ENCODE data around the gene CABLES2.
A peak's percentile ranks its signal among the peaks of the same experiment; 100 is the strongest.
"Not testable (repeated sequence)": the region's sequence is repeated elsewhere in the genome, so short reads cannot be mapped to it uniquely, and the experiment has no call there.

CABLES2 gene

DNA sequence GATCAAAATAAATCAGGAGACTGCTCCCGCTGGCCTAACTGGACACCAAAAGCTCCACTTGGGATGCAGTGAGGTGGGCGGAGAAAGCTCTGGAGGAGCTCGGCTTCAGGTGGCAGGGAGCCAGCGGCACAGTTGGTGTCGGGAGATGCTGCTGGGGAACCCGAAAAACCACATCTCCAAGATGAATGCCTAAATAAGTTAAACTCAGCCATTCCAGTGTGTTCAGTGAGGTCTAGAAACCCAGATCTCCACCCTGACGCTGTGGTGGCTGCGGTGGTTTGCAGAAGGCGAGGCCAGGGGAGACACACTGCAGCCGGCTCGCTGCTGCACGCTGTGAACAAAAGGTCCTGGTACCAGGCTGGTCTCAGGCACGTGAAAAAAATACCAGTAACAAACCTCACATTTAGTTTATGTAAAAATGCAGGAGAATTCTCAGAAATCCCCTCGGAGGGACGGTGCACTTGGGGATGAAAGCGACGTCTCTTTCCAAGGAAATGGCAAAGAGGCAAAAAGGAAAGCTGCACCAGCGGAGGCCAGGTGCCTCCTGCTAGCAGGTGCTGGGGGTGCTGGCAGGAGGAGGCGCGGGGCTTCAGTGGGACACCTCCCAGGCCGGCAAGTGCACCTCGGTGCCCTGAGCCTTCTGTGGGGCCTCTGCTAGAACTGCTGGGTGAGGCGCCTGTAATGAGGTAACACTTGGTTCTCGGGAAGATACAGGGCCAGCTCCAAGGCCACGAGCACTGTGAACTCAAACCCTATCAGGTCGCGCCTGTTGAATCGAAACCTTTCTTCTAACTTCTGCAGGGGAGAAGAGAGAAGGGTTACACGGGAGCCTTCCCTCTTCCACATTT lies 16.5 kb downstream of the CABLES2 start:
- no peak for DNase-seq (ENCODE audit: low read depth)

DNA sequence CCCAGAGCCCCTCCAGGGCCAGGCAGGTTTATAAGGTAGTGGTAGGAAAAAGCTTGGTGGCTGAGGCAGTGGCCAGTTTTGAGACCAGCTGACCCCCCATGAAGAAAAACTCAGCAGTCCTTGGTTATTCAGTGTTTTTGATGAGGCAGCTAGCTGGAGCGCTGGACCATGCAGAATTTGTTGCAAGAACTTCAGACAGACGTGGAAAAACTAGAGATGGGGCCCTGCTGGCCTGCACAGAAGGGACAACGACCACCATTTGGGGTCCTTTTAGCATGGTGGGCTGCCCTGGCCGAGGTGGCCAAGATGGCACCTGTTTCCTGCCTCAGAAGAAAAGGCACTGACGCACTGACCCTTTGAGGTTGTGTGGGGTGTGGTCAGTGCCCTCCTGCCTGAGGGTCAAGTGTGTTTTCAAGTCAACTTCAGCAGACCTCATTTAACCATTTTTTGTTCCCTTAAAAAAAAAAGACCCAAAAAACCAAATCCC lies 17.4 kb downstream of the CABLES2 start:
- no peak for DNase-seq (ENCODE audit: low read depth)

DNA sequence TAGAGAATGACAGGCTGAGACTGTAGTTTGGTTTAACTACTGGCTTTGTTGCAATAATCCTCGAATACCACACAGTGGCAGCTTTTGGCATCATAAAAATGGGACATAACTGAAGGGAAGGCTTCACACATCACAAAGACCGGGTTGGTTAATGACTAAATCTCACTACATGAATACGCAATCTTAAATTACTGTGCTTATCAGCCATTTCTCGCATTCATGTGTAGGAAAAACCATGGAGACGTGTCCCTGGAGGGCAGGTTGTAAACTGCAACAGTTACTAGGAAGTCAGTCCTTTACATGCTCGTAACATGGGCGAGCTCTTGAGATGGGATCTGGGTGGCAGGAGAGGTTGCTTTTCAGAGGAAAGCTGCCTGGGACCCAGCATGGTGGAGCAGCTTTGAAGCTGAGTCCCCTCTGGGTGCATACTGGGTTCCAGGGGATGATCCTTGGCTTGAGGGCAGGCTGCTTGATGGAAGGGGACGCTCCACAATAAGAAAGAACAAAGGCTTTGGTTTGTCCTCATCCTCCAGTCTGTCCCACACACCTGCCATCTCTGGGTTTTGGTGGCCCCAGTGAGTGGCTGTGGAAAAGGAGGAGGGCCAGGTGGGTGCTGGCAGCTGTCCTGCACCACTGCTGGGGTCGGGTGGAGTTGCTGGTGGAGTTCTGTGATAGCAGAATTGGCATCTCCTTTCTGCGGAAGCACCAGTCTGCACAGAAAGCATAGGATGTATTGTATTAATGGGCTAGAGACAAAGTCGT lies 18.1 kb downstream of the CABLES2 start:
- DNase-seq (ENCODE audit: low read depth) = no peak

DNA sequence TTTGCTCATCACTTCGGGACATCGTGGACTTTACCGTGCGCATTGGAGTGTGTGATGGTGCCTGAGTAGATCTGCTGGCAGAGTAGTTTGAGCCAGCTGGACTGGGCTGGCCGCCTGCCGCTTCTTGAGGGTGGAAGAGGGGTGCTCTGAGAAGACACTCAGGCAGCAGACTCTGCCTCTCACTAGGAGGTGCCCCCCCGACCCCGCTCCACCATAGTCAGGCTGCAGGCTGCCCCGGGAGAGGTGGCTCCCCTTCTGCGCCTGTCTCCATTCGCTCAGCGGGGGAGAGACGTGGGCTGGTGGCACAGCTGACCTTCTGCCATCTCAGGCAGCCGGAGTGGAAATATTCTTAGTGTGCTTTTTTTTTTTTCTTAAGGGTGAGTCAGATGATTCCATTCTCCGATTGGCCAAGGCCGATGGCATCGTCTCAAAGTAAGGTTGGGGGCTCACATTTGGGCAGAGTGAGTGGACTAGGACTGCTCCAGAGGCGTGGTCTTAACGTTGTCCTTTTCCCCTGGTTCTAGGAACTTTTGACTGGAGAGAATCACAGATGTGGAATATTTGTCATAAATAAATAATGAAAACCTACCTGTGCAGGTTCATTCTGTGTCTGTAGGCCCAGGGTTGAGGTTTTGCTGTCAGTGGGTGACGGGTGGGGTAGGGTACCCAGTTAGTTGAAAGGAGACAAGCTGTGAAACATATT lies 19.0 kb downstream of the CABLES2 start:
- DNase-seq (ENCODE audit: low read depth) = no peak

DNA sequence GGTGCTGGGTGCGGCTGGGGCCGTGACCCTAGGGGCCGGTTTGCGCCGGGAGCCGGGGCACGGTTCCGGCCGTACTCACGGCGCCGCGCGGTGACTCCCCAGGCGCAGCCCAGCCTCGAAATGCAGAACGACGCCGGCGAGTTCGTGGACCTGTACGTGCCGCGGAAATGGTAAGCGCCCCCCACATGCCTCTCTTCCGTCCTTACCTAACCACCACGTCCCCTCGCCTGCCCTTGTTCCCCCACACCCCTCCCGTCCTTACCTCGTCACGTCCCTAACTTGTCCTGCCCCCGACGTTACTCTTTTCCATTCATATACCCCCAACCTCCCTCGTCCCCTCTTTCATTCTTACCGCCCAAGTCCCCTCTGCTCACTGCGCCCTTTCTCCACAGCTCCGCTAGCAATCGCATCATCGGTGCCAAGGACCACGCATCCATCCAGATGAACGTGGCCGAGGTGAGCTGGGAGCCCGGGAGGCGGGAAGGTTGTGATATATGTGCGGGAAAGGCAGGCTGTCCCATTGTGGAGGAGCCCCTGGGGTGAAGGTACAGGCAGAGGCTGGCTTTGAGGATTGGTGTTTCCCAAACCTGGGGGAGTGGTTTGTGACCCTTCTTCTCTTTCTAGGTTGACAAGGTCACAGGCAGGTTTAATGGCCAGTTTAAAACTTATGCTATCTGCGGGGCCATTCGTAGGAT lies 19.7 kb downstream of the CABLES2 start:
- no peak for DNase-seq (ENCODE audit: low read depth)

DNA sequence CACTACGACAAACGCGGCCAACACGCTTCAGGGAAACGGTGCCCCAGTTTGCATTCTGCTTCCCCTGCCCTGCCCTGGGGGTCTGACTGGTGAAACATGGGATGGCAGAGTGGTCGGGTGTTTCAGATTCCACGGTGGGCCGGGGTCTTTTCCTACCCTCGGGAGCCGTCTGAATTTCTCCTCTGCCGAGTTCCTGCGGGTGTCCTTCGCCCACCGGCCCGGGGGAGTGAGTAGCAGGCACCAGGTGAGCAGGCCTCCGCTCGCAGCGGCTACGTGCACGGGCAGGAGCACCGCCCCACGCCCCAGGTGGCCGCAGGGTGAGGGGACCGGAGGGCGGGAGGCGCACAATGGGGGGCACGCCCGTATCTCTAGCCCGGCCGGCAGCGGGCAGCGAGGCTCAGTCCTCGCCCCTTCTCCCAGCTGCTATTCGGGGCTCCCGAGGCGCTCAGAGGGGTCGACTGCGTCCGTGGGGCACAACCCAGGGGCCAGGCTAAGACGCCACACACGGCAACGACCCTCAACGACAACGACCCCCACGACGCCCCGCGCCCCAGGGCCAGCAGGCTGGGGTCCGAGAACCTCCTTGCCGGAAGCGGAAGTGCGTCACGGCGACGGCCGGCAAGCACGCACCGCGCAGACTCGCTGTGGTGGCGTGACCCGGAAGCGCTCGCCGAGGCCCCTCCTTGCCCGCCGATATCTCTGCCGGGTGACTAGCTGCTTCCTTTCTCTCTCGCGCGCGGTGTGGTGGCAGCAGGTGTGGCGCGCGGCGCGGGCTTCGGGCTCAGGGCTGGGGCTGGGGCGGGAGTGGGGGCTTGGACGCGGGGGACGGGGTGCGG lies 20.5 kb downstream of the CABLES2 start, which contains the start of gene RPS21:
Gene RPS21 (plus strand): TSS at position 721 of the 836 bp plus-strand sequence. CDS start 236 bp downstream, outside the sequence.
- peak; percentile 88 for DNase-seq (ENCODE audit: low read depth)

DNA sequence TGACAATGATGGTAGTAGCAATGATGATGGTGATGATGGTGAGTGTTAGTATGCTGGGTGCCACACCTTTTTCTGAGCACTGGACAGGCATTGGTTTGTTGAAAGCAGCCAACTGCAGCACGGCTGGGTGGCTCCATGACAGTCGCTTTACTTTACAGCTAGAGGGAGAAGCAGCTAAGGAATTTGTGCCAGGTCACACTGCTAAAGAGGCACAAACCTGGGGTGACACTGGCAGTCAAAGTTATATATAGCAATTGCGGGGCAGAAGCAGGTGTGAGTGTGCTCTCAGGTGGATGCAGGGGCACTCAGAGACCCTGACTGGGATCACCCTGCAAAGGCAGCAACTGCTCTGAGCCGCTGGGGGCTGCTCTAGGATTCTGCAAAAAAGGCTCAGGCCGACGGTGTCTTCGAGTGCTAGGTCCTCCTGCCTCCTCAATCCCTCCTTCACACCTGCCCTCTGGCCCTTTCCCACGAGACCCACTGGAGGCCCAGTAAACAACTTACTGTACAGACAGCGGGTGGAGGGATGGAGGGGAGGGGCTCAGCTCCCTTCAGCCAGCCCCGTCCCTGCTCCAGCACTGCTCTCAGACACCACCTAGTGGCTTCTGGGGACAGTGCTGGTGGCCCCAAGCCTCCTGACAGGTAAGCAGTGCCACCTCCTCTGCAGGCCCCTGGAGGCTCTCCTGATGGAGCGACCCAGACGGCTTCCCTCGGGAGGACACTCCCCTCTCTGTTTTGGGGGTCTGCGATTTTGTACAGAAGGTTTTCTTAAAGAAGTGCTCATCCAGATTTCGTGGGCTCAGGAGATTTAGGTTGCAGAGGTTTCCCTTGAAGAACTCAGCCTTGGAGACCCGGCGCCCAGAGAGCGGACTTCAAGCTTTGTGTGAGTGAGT lies 24.5 kb downstream of the CABLES2 start:
- peak; percentile 56 for DNase-seq (ENCODE audit: low read depth)

DNA sequence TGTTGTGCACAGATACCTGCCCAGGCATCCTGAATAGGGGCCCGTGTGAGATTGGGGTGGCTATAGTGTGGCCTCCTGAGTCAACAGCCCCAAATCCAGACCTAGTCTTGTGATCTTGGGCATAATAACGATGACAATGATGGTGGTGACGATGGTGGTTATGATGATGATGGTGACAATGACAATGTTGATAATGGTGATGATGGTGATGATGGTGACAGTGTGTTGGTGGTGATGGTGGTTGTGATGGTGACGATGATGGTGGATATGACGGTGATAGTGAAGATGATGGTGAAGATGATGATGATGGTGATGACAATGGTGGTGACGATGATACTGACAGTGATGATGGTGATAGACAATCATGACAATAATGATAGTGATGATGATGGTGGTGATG lies 25.2 kb downstream of the CABLES2 start:
- DNase-seq (ENCODE audit: low read depth) = no peak

DNA sequence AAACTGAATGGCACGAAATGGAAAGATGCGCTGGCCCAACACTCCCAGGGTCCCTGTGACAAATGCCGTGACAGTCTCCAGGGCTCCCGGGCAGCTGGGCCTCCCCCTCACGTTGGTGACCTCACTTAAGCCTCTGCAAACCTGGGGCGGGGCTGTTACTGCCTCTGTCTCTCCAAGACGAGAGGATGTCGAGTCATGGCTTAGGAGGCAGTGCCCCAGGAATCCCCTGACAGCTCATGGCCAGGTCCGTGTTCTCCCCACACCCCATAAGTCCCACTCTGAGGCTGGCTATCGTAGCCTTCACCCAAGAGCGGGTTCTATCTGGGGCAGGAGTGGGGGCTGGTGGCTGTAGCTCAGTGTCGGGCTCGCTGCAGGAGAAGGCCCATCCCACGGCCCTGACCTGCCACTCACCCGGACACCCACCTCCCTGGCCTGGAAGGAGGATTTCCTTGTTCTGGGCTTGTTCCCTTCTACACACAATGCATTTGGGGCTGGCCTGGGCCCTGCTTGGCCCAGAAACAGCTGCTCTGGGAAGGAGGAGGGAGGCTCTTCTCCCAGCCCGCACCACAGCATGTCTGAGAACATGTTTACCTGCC lies 25.8 kb downstream of the CABLES2 start:
- no peak for DNase-seq (ENCODE audit: low read depth)

DNA sequence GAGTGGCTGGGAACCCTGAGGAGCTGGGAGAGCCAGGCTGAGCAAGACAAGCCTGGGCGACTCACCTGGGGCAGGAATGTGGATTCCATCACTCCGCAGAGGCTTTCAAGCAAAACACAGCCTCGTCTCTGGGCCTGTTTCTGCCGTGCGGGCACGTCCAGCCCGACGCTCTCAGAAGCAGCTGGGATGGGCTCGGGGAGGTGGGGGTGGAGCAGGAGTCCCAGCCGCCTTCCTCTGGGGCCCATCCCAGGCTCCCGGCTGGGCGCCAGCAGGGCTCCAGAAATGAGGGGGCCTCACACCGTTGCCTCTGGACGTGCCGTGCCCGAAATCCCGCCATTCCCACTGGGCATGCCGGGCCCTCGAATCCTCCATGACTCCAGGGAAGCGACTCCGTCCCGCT lies 28.9 kb downstream of the CABLES2 start:
- no peak for DNase-seq (ENCODE audit: low read depth)

DNA sequence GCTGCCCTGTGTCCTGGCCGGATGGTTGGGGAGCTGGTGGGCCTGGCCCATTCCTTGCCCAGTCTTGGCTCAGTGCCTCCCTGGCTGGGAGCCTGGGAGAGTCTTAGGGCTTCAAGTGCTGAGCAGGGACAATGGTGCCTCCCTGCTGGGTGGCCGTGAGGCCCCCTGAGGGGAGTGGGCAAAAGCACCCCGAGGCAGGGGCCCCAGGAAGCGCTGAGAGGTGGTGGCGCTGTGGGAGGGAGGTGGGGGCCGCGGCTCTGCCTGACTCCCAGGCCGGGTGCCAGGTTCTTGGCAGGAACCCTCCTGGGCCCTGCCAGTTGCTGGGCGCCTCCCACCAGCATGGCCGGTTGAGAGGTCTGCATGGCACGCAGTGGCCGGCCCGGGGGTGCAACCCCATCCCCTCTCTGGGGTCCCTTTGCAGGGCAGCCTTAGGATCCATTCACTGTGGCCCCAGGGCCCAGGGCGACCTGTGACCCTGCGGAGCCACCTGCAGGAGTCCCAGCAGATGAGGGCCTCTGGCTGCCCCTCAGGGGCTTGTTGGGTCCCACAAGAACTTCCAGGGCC lies 29.4 kb downstream of the CABLES2 start:
- no peak for DNase-seq (ENCODE audit: low read depth)

DNA sequence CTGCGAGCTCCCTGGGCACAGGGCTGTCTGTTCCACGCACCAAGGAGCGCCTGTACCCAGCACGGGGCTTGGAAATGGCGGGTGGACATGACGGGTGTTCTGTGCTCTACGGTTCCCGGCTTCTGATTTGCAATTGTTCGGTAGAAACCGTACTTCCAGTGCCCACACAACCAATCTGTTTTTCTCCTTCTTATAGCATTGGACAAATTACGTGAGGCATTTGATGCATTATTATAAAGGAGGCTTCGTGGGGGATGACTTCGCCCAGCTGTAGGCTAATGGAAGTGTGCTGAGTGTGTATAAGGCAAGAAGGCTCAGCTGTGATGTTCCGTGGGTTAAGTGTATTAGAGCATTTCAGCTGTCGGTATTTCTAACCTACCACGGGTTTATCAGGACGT lies 30.0 kb downstream of the CABLES2 start:
- no peak for DNase-seq (ENCODE audit: low read depth)

DNA sequence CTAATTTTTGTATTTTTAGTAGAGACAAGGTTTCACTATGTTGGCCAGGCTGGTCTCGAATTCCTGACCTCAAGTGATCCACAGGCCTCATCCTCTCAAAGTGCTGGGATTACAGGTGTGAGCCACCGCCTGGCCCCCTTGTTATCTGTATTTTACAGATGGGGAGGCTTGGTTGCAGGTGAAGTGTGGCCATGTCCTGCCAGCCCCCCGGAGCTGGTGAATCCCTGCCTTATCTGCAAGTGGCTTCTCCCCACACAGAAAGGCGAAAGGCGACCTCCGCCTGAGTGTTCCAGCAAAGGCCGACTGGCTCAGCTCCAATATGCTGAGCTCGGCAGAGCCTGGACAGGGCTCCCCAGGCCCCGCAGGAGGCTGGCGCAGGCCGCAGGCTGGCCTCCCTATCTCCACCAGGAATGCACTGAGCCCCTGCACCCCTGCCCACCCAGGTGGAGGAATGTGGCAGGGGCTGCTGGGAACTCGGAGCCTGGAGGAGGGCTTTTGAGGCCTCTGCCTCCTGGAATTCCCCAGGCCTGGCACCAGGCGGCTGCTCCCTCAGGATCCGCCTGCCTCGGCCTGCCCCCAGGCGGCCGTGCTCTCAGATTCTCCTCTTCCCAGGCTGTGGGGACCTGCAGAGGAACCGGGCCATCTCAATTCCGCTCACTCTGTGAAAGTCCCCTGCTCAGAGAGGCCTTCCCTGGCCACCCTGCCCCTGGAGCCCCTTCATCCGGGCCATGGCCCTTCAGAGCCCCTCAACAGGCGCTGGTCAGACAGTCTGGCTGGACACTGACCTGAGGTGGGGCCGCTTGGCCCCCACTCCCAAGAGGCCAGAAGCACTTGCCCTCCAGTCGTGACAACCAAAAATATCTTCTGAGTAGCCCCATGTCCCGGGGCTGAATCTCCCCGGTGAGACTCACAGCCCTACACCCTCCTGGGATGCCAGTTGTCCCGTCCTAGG lies 30.7 kb downstream of the CABLES2 start:
- no peak for DNase-seq (ENCODE audit: low read depth)

DNA sequence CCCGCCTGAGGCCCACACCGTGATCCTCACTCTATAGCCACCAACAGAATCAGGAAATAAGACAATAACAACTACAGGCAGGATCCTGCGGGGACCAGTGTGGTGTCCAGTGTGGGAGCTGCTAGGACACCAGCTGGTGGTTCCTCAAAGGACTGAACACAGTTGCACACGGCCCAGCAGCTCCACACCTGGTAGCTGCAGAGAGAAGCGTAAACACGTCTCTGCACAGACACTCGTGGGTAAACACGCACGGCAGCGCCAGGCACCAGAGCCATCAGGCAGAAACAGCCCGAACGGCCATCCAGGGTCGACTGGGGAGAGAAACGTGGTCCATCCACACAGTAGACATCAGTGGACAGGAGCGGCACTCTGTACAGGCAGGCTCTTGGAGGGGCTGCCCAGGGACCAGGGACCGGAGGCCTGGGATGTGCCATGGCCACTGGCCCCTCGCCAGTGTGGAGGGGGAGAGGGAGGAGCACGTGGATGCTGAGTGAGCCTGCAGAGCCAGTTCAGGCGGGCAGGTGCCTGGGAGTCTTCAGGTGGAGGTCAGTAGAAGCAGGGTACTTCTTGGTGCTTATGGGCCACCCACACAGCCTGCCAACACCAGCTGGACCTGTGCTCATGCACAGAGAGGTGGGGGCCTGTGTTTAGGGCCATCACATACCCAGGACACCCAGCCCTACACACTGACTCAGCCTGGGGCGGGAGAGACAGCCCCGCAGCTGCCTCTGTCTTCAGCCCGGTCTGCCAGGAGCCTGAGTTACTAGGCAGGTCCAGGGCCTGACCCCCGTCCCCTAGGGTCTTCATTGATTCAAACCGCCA lies 32.5 kb downstream of the CABLES2 start:
- DNase-seq (ENCODE audit: low read depth) = no peak

DNA sequence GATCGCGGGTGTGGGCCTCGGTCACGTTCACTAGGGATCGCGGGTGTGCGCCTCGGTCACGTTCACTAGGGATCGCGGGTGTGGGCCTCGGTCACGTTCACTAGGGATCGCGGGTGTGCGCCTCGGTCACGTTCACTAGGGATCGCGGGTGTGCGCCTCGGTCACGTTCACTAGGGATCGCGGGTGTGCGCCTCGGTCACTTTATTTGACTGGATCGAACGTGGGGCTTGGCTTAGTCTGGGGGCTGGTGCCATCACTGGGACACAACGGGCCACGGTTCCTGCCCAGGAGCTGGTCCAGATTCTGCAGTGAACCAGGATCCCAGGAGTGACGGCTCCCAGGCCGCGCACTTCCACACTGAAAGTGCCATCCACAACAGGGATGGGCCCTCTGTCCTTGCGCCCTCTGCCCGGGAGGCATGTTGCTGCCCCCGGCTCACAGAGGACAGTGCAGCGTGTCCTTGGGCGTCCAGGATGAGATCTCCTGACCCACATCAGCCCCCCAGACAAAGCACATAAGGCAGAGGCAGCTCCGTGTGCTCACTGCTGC lies 33.4 kb downstream of the CABLES2 start:
- not testable (repeated sequence) for DNase-seq (ENCODE audit: low read depth)

Measured in stimulated activated CD8-positive, alpha-beta memory T cell treated with anti-CD3 and anti-CD28 coated beads, Interleukin-12 subunit alpha, Interleukin-12 subunit beta, amount 100 ng/mL, for 4 hours (primary cell).